Measurements from ENCODE around the gene SYT13. TPM values are rescaled to one million over a fixed set of nuclear protein-coding genes. Genes with fewer than 3 reads are reported as not detected.

The SYT13 gene
- total RNA-seq, 1 experiment from 2014 or later: 4.3 TPM

GRCh38 chr11:45225961-45226871 is 59.9 kb downstream of the SYT13 start:
- Histone ChIP-seq H3K79me1 (ENCODE audit: insufficient read depth, low read depth, low read length, poor library complexity, severe bottlenecking) (no peaks in the 10 kb centered on the region), H3K9me3 (ENCODE audit: control insufficient read depth, low read depth, low read length) (no peaks in the 10 kb centered on the region), H3K27ac (ENCODE audit: insufficient read length, low read depth, low read length) (no peak overlapping the region), H4K5ac (ENCODE audit: insufficient read length, low read depth, low read length) (no peak overlapping the region), H2BK120ac (ENCODE audit: low read depth, low read length, poor library complexity, severe bottlenecking) (no peak overlapping the region), H3T11ph (ENCODE audit: low read length) (no peak overlapping the region), H2BK20ac (ENCODE audit: low read depth, low read length, poor library complexity, severe bottlenecking) (no peak overlapping the region), H3K23ac (ENCODE audit: insufficient read length, low read depth, low read length) (no peak overlapping the region), H2BK15ac (ENCODE audit: low read depth, low read length) (no peak overlapping the region), H3K4ac (ENCODE audit: low read depth, low read length) (no peak overlapping the region), H2BK5ac (ENCODE audit: insufficient read length, low read length) (no peak overlapping the region), H2AK5ac (ENCODE audit: insufficient read length, low read length) (no peak overlapping the region), H3K18ac (ENCODE audit: insufficient read length, low read depth, low read length) (no peak overlapping the region), H3K23me2 (ENCODE audit: insufficient read length, low read depth, low read length, poor library complexity, severe bottlenecking) (no peaks in the 10 kb centered on the region), H3K27me3 (ENCODE audit: insufficient read depth, low read length) (no peaks in the 10 kb centered on the region), H3K4me1 (ENCODE audit: insufficient read depth, low read length) (no peaks in the 10 kb centered on the region), H4K20me1 (ENCODE audit: control insufficient read depth, insufficient read depth, insufficient read length) (no peaks in the 10 kb centered on the region), H4K8ac (replicated peaks; ENCODE audit: insufficient read length, low read depth, low read length) (no peak overlapping the region), H3K79me2 (ENCODE audit: insufficient read depth, low read length) (no peaks in the 10 kb centered on the region), H4K91ac (ENCODE audit: insufficient read length, low read depth, low read length) (no peak overlapping the region), H3K56ac (ENCODE audit: insufficient read length, low read depth, low read length) (no peak overlapping the region), H3K9ac (ENCODE audit: extremely low read depth, insufficient read length, low read length) (no peak overlapping the region), H2AFZ (ENCODE audit: low read length) (no peak overlapping the region), H3K4me2 (ENCODE audit: insufficient read depth, insufficient read length, low read length) (no peak overlapping the region), H2BK12ac (ENCODE audit: insufficient read length, low read depth, low read length) (no peak overlapping the region), H3K14ac (ENCODE audit: insufficient read depth, low read length) (no peak overlapping the region)
- H3K27me3 Mint-ChIP-seq (ENCODE audit: low read depth): no peaks in the 10 kb centered on the region
- DNase-seq: no peak
- no CpG with 5 or more reads among the region's 39 CpGs for WGBS (ENCODE audit: extremely low coverage, insufficient read length, low lambda C conversion rate)
- H3K4me3 Mint-ChIP-seq: no peak overlapping the region
- no peak overlapping the region for H3K27ac Mint-ChIP-seq
- no peaks in the 10 kb centered on the region; a peak in 1 of 4 replicates for H3K4me1 Mint-ChIP-seq
- H3K36me3 Mint-ChIP-seq (ENCODE audit: insufficient read depth in 1 of 3, low read depth in 3 of 3): peaks cover 18 to 27% (median 21%) of the 10 kb centered on the region in 3 experiments; a peak in 6 of 7 replicates
- no peaks in the 10 kb centered on the region for H3K9me3 Mint-ChIP-seq
- no peak for TF ChIP-seq CTCF (conservative IDR thresholded peaks at IDR 0.05)
